BLaER1 (cell line): ENCODE results near the gene ZNF692.
"Not testable (repeated sequence)": the region's sequence is repeated elsewhere in the genome, so short reads cannot be mapped to it uniquely, and the experiment has no call there.

Experiments used
- H3K27ac ChIP-seq: shearing (Covaris generic); formaldehyde crosslinking; 2 replicates; pipeline ENCODE4 v1.8.1; 2022
- H3K27me3 ChIP-seq: shearing (Covaris generic); formaldehyde crosslinking; 2 replicates; pipeline ENCODE4 v1.8.1; 2022
- H3K36me3 ChIP-seq: shearing (Covaris generic); formaldehyde crosslinking; 2 replicates; pipeline ENCODE4 v1.8.1; 2022
- H3K4me1 ChIP-seq: shearing (Covaris generic); formaldehyde crosslinking; 2 replicates; pipeline ENCODE4 v1.8.1; 2022
- H3K4me2 ChIP-seq: shearing (Covaris generic); formaldehyde crosslinking; 2 replicates; pipeline ENCODE4 v1.8.1; 2022
- H3K4me3 ChIP-seq: shearing (Covaris generic); formaldehyde crosslinking; 2 replicates; pipeline ENCODE4 v1.8.1; 2022
- H3K9ac ChIP-seq: shearing (Covaris generic); formaldehyde crosslinking; 2 replicates; pipeline ENCODE4 v1.8.1; 2022
- H3K9me3 ChIP-seq: shearing (Covaris generic); formaldehyde crosslinking; 2 replicates; pipeline ENCODE4 v1.8.1; 2022
- H4K20me1 ChIP-seq: shearing (Covaris generic); formaldehyde crosslinking; 2 replicates; pipeline ENCODE4 v1.8.1; 2022
- Cebpa-rat ChIP-seq: shearing (Covaris generic); IDR thresholded peaks from 2 replicates; pipeline ENCODE4 v1.8.1; 2022

The ZNF692 gene

GRCh38 chr1:248804771-248805681 is 53.9 kb downstream of the ZNF692 start:
- H3K9ac ChIP-seq: peak overlapping the region; percentile 48

GRCh38 chr1:248803501-248803900 is 55.4 kb downstream of the ZNF692 start:
- H4K20me1 ChIP-seq, H3K9ac ChIP-seq, H3K4me2 ChIP-seq, H3K27me3 ChIP-seq, H3K36me3 ChIP-seq, H3K4me3 ChIP-seq: not testable (repeated sequence)
- peaks cover 21% of the 10 kb centered on the region for H3K9me3 ChIP-seq
- H3K4me1 ChIP-seq: peaks cover 58% of the 10 kb centered on the region
- H3K27ac ChIP-seq: peak overlapping the region; percentile 2; the same call in 1 of the 2 replicates

More at GRCh38 chr1:248804771-248805681, 53.9 kb downstream of the ZNF692 start:
- H4K20me1 ChIP-seq: no peaks in the 10 kb centered on the region
- TF ChIP-seq Cebpa-rat: no peak
- peaks cover 70% of the 10 kb centered on the region for H3K4me1 ChIP-seq
- peak overlapping the region; percentile 47 for H3K4me3 ChIP-seq
- H3K4me2 ChIP-seq: peak overlapping the region; percentile 85
- 0 out of 2 replicates have a peak, but pooled peaks cover 5% of the 10 kb centered on the region for H3K36me3 ChIP-seq
- peaks cover 21% of the 10 kb centered on the region for H3K9me3 ChIP-seq
- no peaks in the 10 kb centered on the region for H3K27me3 ChIP-seq
- peak overlapping the region; percentile 76 for H3K27ac ChIP-seq

- Histone ChIP-seq H3K4me3 (no peak overlapping the region; the same call in 1 of the 2 replicates), H3K9ac (no peak overlapping the region), H3K4me1 (peaks cover 53% of the 10 kb centered on the region), H3K27ac (no peak overlapping the region), H4K20me1 (no peaks in the 10 kb centered on the region), H3K9me3 (peaks cover 29% of the 10 kb centered on the region), H3K27me3 (no peaks in the 10 kb centered on the region), H3K4me2 (no peak overlapping the region), H3K36me3 (0 out of 2 replicates have a peak, but pooled peaks cover 5% of the 10 kb centered on the region)
- no peak for TF ChIP-seq Cebpa-rat
Observed at GRCh38 chr1:248802454-248802853, 56.4 kb downstream of the ZNF692 start.

- H3K9ac ChIP-seq: no peak overlapping the region
- no peak overlapping the region for H3K27ac ChIP-seq
- H3K4me2 ChIP-seq: no peak overlapping the region
- H3K9me3 ChIP-seq: peaks cover 46% of the 10 kb centered on the region
- H3K27me3 ChIP-seq: no peaks in the 10 kb centered on the region
- H3K4me3 ChIP-seq: no peak overlapping the region
- no peaks in the 10 kb centered on the region for H4K20me1 ChIP-seq
- TF ChIP-seq Cebpa-rat: no peak
- peaks cover 5% of the 10 kb centered on the region; the same call in 1 of the 2 replicates for H3K36me3 ChIP-seq
- H3K4me1 ChIP-seq: peaks cover 33% of the 10 kb centered on the region
Observed at GRCh38 chr1:248800459-248800858, 58.4 kb downstream of the ZNF692 start.
